Measurements from ENCODE around the gene C1orf94. TPM values are rescaled to one million over a fixed set of nuclear protein-coding genes. Genes with fewer than 3 reads are reported as not detected.

Gene C1orf94
- total RNA-seq, 1 donor from 2014 or later = 0.37 TPM

DNA sequence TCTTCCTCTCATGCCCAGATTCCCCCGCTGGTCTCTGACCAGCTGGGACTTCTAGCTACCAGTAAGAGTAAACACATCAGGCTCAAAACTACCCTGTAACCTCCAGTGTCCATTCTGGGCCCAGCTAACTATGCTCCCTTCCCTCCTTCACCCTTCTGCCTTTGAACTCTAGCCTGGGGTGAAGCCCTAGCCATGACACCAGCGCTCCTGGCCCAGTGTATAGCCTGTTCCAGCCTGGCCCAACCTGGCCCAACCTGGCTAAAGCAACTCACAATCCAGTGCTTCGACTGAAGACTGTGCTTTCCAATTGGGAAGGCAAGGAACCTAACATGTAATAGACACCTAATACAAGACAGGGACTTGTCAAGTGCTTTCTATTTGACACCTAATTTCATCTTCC, 39.3 kb upstream of the C1orf94 start:
- no peak for TF ChIP-seq EZH2 (IDR thresholded peaks at IDR 0.05)
- TF ChIP-seq CTCF (IDR thresholded peaks at IDR 0.05) = no peak
- TF ChIP-seq EZH2phosphoT487 (IDR thresholded peaks at IDR 0.05) = no peak

GRCh38 chr1:34140011-34140676, 36.6 kb upstream of the C1orf94 start:
- H4K20me1 ChIP-seq (ENCODE audit: low read depth) = no peaks in the 10 kb centered on the region
- H3F3A ChIP-seq (ENCODE audit: low read depth) = no peaks in the 10 kb centered on the region
- H3K4me2 ChIP-seq = no peak overlapping the region
- H3K27me3 Mint-ChIP-seq (ENCODE audit: insufficient read depth, low read depth) = no peaks in the 10 kb centered on the region
- H3K4me3 Mint-ChIP-seq = no peak overlapping the region
- H3K4me3 ChIP-seq = no peak overlapping the region
- no peaks in the 10 kb centered on the region for H3K36me3 ChIP-seq
- no peaks in the 10 kb centered on the region for H3K4me1 ChIP-seq
- no peak overlapping the region for H3K27ac Mint-ChIP-seq
- no peak for DNase-seq (ENCODE audit: low spot score)
- H3K27me3 ChIP-seq = no peaks in the 10 kb centered on the region
- no peaks in the 10 kb centered on the region for H3K4me1 Mint-ChIP-seq
- no peak overlapping the region for H2AFZ ChIP-seq (replicated peaks)
- no peak overlapping the region for H3K27ac ChIP-seq
- no peak overlapping the region for H3K9ac ChIP-seq
- TF ChIP-seq CTCF (IDR thresholded peaks at IDR 0.05) (no peak), EZH2 (IDR thresholded peaks at IDR 0.05) (no peak), EZH2phosphoT487 (IDR thresholded peaks at IDR 0.05) (no peak)
- H3K79me2 ChIP-seq (ENCODE audit: low read depth) = no peaks in the 10 kb centered on the region
- H3K9me3 Mint-ChIP-seq = no peaks in the 10 kb centered on the region
- H3K36me3 Mint-ChIP-seq = no peaks in the 10 kb centered on the region
- H3K9me3 ChIP-seq (ENCODE audit: low read depth) = no peaks in the 10 kb centered on the region

More for the DNA sequence above, 39.3 kb upstream of the C1orf94 start:
- Histone ChIP-seq H3K4me2 (no peak overlapping the region), H3K4me1 (no peaks in the 10 kb centered on the region), H3K27ac (no peak overlapping the region), H3K79me2 (ENCODE audit: low read depth) (no peaks in the 10 kb centered on the region), H3K27me3 (no peaks in the 10 kb centered on the region), H3K4me3 (no peak overlapping the region), H3K9ac (no peak overlapping the region), H3K9me3 (ENCODE audit: low read depth) (no peaks in the 10 kb centered on the region), H2AFZ (replicated peaks) (no peak overlapping the region), H3K36me3 (no peaks in the 10 kb centered on the region), H3F3A (ENCODE audit: low read depth) (no peaks in the 10 kb centered on the region), H4K20me1 (ENCODE audit: low read depth) (no peaks in the 10 kb centered on the region)
- Mint-ChIP-seq H3K9me3 (no peaks in the 10 kb centered on the region), H3K27ac (no peak overlapping the region), H3K27me3 (ENCODE audit: insufficient read depth, low read depth) (peaks cover 3% of the 10 kb centered on the region), H3K36me3 (no peaks in the 10 kb centered on the region), H3K4me3 (no peak overlapping the region), H3K4me1 (no peaks in the 10 kb centered on the region)
- DNase-seq (ENCODE audit: low spot score) = no peak

DNA sequence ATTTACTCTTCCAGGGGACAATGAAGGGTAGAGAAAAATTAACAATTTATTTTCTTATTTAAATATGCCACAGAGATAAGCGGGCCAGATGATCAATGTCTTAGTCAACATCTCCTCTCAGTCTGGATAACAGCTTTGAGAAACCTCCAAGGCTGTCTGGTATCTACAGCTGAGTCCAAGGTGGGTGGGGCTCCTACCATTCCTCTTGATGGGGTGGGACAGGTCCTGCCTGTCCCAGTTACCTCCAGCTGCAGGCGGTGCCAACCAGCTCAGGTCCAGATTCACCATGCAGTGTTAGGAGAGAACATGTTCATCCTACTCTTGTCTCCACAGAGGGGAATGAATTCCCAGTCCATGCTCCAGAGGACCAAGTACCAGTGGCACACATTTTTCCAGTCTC, 32.7 kb upstream of the C1orf94 start:
- H3K79me2 ChIP-seq (ENCODE audit: low read depth) = no peaks in the 10 kb centered on the region
- peaks cover 8% of the 10 kb centered on the region for H4K20me1 ChIP-seq (ENCODE audit: low read depth)
- Mint-ChIP-seq H3K36me3 (no peaks in the 10 kb centered on the region), H3K9me3 (no peaks in the 10 kb centered on the region), H3K4me1 (peaks cover 8% of the 10 kb centered on the region), H3K27ac (no peak overlapping the region), H3K27me3 (ENCODE audit: insufficient read depth, low read depth) (peaks cover 2% of the 10 kb centered on the region), H3K4me3 (no peak overlapping the region)
- H3K9ac ChIP-seq = no peak overlapping the region
- peaks cover 5% of the 10 kb centered on the region for H3K4me1 ChIP-seq
- H3F3A ChIP-seq (ENCODE audit: low read depth) = peaks cover 9% of the 10 kb centered on the region
- no peak for TF ChIP-seq EZH2phosphoT487 (IDR thresholded peaks at IDR 0.05)
- no peak for TF ChIP-seq EZH2 (IDR thresholded peaks at IDR 0.05)
- no peak for TF ChIP-seq CTCF (IDR thresholded peaks at IDR 0.05)
- no peak overlapping the region for H3K27ac ChIP-seq
- DNase-seq (ENCODE audit: low spot score) = no peak
- H3K9me3 ChIP-seq (ENCODE audit: low read depth) = no peaks in the 10 kb centered on the region
- H3K4me2 ChIP-seq = no peak overlapping the region
- no peak overlapping the region for H2AFZ ChIP-seq (replicated peaks)
- no peak overlapping the region for H3K4me3 ChIP-seq
- no peaks in the 10 kb centered on the region for H3K27me3 ChIP-seq
- no peaks in the 10 kb centered on the region for H3K36me3 ChIP-seq
